ENCODE measurements around the gene TNRC18.

Gene TNRC18

DNA sequence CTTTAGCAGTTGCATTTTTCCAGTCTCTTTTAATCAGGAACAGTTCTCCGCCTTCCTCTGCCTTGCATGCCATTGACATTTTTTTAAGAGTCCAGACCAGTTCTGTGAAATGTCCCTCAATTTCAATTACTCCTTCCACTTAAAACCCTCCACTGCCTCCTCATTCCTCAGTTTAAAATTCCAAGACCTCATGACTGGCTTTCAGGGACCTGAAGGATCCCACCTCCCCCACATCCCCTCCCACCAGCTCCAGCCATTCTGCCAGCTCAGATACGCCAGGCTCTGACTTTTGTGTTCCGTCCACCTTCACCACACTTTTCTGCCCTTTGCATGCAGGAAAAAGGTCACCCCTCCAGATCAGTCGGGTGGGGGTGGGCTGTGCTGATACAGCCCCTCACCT lies 8.7 kb downstream of the TNRC18 start:
- no peak overlapping the region for H3K4me2 ChIP-seq (ENCODE audit: low read length)
- H3K9me3 ChIP-seq (replicated peaks; ENCODE audit: low read length) = no peaks in the 10 kb centered on the region
- H3K27me3 ChIP-seq (ENCODE audit: control insufficient read depth, insufficient read depth, low read length) = no peaks in the 10 kb centered on the region
- H3K36me3 ChIP-seq (ENCODE audit: insufficient read depth, low read length) = no peaks in the 10 kb centered on the region
- H3K9ac ChIP-seq (ENCODE audit: low read depth, low read length) = no peak overlapping the region
- H3K4me1 ChIP-seq (ENCODE audit: control insufficient read depth, insufficient read depth, low read length) = peaks cover 21% of the 10 kb centered on the region
- H3K4me3 ChIP-seq (ENCODE audit: low read length) = no peak overlapping the region

DNA sequence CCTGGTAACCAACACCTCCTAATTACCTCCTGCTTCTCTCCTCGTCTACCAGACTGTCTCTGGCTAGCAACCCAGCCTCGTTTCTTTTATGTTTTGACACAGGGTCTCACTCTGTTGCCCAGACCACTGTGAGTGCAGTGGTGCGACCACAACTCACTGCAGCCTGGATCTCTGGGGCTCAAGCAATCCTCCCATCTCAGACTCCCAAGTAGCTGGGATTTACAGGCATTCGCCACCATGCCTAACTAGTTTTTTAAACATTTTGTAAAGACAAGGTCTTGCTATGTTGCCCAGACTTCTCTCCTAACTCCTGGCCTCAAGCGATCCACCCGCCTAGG lies 10.2 kb downstream of the TNRC18 start:
- Histone ChIP-seq H3K4me3 (ENCODE audit: low read length) (no peak overlapping the region), H3K9me3 (replicated peaks; ENCODE audit: low read length) (no peaks in the 10 kb centered on the region), H3K36me3 (ENCODE audit: insufficient read depth, low read length) (no peaks in the 10 kb centered on the region), H3K27me3 (ENCODE audit: control insufficient read depth, insufficient read depth, low read length) (no peaks in the 10 kb centered on the region), H3K9ac (ENCODE audit: low read depth, low read length) (no peak overlapping the region), H3K4me1 (ENCODE audit: control insufficient read depth, insufficient read depth, low read length) (peaks cover 19% of the 10 kb centered on the region), H3K4me2 (ENCODE audit: low read length) (no peak overlapping the region)

DNA sequence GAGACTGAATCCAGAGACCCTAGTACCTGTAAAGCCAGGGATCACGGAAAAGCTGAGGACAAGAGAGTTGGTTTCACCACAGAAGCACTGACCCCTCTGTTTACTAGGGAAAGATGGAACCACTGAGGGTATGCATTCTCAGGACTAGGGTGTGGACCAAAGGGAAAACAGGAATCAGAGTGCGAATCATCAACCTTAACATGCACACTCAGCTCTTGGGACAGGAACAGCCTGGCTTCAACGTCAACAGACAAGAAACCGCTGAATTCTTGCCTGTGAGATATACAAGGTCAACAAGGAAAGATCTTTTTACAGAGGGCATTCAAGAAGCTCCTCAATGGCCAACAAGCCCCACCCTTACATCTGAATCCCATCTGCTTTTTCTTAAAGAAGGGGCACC lies 14.9 kb downstream of the TNRC18 start:
- no peaks in the 10 kb centered on the region for H3K27me3 ChIP-seq (ENCODE audit: control insufficient read depth, insufficient read depth, low read length)
- peaks cover 10% of the 10 kb centered on the region for H3K4me1 ChIP-seq (ENCODE audit: control insufficient read depth, insufficient read depth, low read length)
- no peak overlapping the region for H3K9ac ChIP-seq (ENCODE audit: low read depth, low read length)
- peak overlapping the region; percentile 3 for H3K4me2 ChIP-seq (ENCODE audit: low read length)
- no peaks in the 10 kb centered on the region for H3K9me3 ChIP-seq (replicated peaks; ENCODE audit: low read length)
- H3K36me3 ChIP-seq (ENCODE audit: insufficient read depth, low read length) = peaks cover 17% of the 10 kb centered on the region
- H3K4me3 ChIP-seq (ENCODE audit: low read length) = no peak overlapping the region

DNA sequence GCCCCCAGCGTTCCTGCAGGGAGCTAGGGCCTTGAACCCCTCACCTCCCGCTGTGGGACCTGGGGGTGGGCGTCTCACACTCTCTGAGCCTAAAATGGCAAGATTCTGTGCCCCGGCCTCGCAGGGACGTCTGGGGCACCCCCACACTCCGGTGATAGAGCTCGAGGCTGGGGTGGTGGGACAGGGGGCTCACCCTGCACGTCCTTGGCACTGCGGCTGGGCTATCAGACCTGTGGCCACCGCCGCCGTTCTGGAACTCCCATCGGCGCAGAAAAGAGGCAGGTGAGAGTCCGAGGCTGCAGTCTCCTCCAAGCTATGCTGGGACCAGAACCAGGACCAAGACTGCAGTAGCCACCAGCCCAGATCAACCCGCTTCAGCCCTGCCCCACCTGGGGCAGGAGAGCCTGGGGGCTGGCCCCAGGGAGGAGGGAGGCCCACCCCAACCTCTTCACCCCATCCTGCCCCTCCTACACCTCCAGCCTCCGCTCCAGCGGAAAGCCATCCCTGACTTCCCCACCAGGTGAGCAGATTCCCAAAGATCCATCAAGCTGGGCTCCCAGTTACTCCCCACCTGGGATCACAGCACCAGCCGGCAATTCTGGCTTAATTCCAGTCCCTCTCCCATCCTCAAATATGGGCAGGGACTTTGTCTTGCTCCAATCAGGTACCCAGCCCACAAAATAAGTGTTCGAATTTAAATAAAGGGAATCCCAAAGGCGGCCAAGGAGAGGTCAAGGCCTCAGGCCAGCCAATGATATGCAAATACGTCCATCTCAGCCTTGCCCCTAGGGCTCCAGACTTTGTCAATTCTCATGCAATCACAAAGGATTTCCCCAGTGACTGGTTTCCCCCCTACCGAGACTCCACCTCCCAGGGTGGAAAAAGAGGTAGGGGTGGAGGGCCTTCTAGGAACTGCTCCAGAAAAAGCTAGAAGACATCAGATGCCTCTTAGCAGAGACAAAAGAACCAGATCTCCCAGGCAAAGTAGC lies 16.4 kb downstream of the TNRC18 start:
- peaks cover 10% of the 10 kb centered on the region for H3K4me1 ChIP-seq (ENCODE audit: control insufficient read depth, insufficient read depth, low read length)
- H3K9ac ChIP-seq (ENCODE audit: low read depth, low read length) = no peak overlapping the region
- no peaks in the 10 kb centered on the region for H3K9me3 ChIP-seq (replicated peaks; ENCODE audit: low read length)
- no peak overlapping the region for H3K4me3 ChIP-seq (ENCODE audit: low read length)
- H3K36me3 ChIP-seq (ENCODE audit: insufficient read depth, low read length) = peaks cover 21% of the 10 kb centered on the region
- no peak overlapping the region for H3K4me2 ChIP-seq (ENCODE audit: low read length)
- H3K27me3 ChIP-seq (ENCODE audit: control insufficient read depth, insufficient read depth, low read length) = no peaks in the 10 kb centered on the region

DNA sequence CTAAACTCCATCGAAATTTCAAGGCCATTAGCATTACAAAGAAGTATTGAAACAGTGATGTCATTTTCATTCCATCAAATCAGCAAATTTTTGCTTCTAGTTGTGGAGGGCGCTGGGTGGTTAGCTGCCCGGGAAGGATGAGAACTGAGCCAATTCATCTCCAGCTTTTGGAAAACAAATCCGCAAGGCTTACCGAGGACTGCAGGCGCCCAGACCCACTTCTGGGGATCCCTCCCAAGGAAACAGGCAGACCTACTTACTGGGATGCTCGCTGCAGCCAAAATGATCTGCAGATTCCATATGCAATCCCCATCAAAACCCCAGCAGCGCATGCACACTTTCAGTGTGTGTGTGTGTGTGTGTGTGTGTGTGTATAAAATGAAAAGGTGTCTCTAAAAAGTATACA lies 19.2 kb downstream of the TNRC18 start:
- Histone ChIP-seq H3K4me3 (ENCODE audit: low read length) (no peak overlapping the region), H3K9me3 (replicated peaks; ENCODE audit: low read length) (no peaks in the 10 kb centered on the region), H3K4me1 (ENCODE audit: control insufficient read depth, insufficient read depth, low read length) (peaks cover 10% of the 10 kb centered on the region), H3K36me3 (ENCODE audit: insufficient read depth, low read length) (peaks cover 27% of the 10 kb centered on the region), H3K4me2 (ENCODE audit: low read length) (no peak overlapping the region), H3K27me3 (ENCODE audit: control insufficient read depth, insufficient read depth, low read length) (no peaks in the 10 kb centered on the region), H3K9ac (ENCODE audit: low read depth, low read length) (no peak overlapping the region)

DNA sequence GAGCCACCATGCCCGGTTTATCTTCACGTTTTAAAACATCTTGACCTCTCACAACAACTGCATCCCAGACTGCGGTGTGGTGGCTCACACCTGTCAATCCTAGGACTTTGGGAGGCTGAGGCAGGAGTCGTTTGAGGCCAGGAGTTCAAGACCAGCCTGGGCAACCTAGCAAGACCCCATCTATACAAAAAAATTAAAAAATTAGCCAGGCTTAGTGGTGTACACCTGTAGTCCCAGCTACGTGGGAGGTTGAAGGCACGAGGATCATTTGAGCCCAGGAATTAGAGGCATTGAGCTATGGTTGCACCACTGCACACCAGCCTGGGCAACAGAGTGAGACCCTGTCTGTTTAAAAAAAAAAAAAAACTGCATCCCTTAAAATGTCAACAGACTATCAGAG lies 20.2 kb downstream of the TNRC18 start:
- Histone ChIP-seq H3K27me3 (ENCODE audit: control insufficient read depth, insufficient read depth, low read length) (no peaks in the 10 kb centered on the region), H3K36me3 (ENCODE audit: insufficient read depth, low read length) (peaks cover 27% of the 10 kb centered on the region)

DNA sequence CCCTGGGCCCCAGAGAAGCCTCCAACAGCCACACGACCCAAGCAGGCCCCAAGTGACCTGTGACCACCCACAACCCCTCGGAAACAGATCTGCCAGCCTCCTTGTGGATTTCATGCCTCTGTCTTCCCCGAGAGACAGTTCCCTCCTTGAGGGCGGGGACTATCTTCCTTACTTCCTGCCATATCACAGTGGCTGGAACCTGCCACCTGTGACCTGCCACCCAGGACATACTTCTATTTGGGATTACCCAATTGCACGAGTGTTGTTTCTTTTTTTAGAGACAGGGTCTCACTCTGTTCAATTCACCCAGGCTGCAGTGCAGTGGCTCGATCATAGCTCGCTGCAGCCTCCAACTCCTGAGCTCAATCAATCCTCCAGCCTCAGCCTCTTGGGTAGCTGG lies 25.9 kb downstream of the TNRC18 start:
- peaks cover 13% of the 10 kb centered on the region for H3K4me1 ChIP-seq (ENCODE audit: control insufficient read depth, insufficient read depth, low read length)
- peak overlapping the region; percentile 22 for H3K4me2 ChIP-seq (ENCODE audit: low read length)
- H3K9ac ChIP-seq (ENCODE audit: low read depth, low read length) = peak overlapping the region; percentile 93
- no peaks in the 10 kb centered on the region for H3K9me3 ChIP-seq (replicated peaks; ENCODE audit: low read length)
- no peaks in the 10 kb centered on the region for H3K27me3 ChIP-seq (ENCODE audit: control insufficient read depth, insufficient read depth, low read length)
- H3K36me3 ChIP-seq (ENCODE audit: insufficient read depth, low read length) = peaks cover 27% of the 10 kb centered on the region
- no peak overlapping the region for H3K4me3 ChIP-seq (ENCODE audit: low read length)

More for the DNA sequence above, 20.2 kb downstream of the TNRC18 start:
- Histone ChIP-seq H3K9ac (ENCODE audit: low read depth, low read length) (no peak overlapping the region), H3K4me3 (ENCODE audit: low read length) (no peak overlapping the region), H3K9me3 (replicated peaks; ENCODE audit: low read length) (no peaks in the 10 kb centered on the region), H3K4me2 (ENCODE audit: low read length) (no peak overlapping the region), H3K4me1 (ENCODE audit: control insufficient read depth, insufficient read depth, low read length) (peaks cover under 1% of the 10 kb centered on the region)

DNA sequence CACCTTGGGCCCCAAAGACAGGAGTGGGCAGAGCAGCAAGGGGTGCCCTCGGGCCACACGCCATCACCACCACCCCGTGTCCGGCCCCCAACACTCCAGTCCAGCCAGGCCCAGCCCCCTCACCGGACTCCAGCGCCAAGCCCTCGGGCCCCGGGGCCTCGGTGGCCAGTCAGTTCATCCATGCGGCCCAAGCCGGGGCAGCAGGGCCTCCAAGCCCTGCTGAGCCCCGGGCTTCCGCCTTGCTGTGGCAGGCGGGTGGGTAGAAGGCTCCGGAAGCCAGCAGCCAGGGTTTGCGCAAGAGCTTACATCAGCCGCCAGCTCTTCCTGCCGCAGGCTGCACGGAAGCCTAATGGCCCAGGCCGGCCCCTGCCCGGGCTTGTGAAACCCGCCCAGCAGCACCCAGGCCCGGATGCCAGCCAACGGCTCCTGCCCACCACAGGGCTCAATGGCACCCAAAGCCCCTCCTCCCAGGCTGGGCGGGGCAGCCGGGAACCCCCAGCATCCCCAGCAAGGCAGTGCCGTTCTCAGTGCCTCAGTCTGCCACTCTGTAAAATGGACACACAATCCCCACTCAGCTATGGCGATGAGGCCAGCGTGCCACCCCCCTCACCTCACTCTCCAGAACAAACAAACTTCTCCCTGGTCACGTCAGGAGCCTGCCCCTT lies 26.5 kb downstream of the TNRC18 start:
- Histone ChIP-seq H3K9ac (ENCODE audit: low read depth, low read length) (peak overlapping the region; percentile 93), H3K4me3 (ENCODE audit: low read length) (peak overlapping the region; percentile 76), H3K36me3 (ENCODE audit: insufficient read depth, low read length) (peaks cover 31% of the 10 kb centered on the region), H3K4me2 (ENCODE audit: low read length) (peak overlapping the region; percentile 92), H3K27me3 (ENCODE audit: control insufficient read depth, insufficient read depth, low read length) (no peaks in the 10 kb centered on the region), H3K4me1 (ENCODE audit: control insufficient read depth, insufficient read depth, low read length) (peaks cover 13% of the 10 kb centered on the region), H3K9me3 (replicated peaks; ENCODE audit: low read length) (no peaks in the 10 kb centered on the region)

DNA sequence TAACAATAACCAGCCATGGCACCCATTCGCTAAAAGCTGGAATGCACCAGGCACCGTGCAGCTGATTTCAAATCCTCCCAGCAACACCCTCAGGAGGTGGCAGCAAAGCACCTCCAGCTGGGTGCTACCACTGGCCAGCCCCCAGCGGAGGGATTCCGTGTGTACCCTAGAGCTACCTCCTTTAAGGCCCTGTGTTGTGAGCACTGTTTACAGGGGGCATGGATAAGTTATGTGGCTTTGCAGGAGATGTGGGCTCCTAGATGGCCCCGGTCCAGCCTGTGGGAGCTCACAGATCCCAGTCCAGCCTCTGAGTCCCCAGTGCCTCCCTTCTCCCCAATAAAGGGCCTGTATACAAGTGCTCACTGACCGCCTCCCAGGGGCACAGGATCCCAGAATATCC lies 27.1 kb downstream of the TNRC18 start:
- H3K4me3 ChIP-seq (ENCODE audit: low read length) = peak overlapping the region; percentile 76
- peak overlapping the region; percentile 92 for H3K4me2 ChIP-seq (ENCODE audit: low read length)
- no peaks in the 10 kb centered on the region for H3K9me3 ChIP-seq (replicated peaks; ENCODE audit: low read length)
- H3K4me1 ChIP-seq (ENCODE audit: control insufficient read depth, insufficient read depth, low read length) = peaks cover 13% of the 10 kb centered on the region
- H3K27me3 ChIP-seq (ENCODE audit: control insufficient read depth, insufficient read depth, low read length) = no peaks in the 10 kb centered on the region
- H3K36me3 ChIP-seq (ENCODE audit: insufficient read depth, low read length) = peaks cover 34% of the 10 kb centered on the region
- H3K9ac ChIP-seq (ENCODE audit: low read depth, low read length) = peak overlapping the region; percentile 93

DNA sequence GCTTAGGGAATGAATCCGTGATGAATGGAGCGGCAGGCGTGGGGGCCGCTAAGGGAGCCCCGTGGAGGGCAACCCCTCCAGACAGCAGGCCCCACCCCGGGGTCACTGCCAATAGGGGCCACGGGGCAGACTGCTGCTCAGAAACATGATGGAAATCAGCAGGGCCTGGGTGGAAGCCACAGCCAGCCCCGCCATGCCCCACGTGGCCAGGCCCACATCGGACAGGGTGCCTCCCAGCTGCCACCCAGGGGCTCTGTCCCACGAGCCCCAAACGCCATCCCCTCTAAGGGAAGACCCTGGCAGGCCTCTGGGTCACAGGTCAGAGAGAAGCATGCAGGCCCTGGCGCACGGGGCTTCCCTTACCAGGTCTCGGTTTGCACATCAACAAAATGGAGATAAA lies 28.4 kb downstream of the TNRC18 start:
- H3K27me3 ChIP-seq (ENCODE audit: control insufficient read depth, insufficient read depth, low read length) = no peaks in the 10 kb centered on the region
- H3K4me1 ChIP-seq (ENCODE audit: control insufficient read depth, insufficient read depth, low read length) = peaks cover 13% of the 10 kb centered on the region
- H3K4me2 ChIP-seq (ENCODE audit: low read length) = peak overlapping the region; percentile 54
- H3K36me3 ChIP-seq (ENCODE audit: insufficient read depth, low read length) = peaks cover 41% of the 10 kb centered on the region
- H3K9ac ChIP-seq (ENCODE audit: low read depth, low read length) = peak overlapping the region; percentile 45
- H3K9me3 ChIP-seq (replicated peaks; ENCODE audit: low read length) = no peaks in the 10 kb centered on the region
- H3K4me3 ChIP-seq (ENCODE audit: low read length) = no peak overlapping the region

DNA sequence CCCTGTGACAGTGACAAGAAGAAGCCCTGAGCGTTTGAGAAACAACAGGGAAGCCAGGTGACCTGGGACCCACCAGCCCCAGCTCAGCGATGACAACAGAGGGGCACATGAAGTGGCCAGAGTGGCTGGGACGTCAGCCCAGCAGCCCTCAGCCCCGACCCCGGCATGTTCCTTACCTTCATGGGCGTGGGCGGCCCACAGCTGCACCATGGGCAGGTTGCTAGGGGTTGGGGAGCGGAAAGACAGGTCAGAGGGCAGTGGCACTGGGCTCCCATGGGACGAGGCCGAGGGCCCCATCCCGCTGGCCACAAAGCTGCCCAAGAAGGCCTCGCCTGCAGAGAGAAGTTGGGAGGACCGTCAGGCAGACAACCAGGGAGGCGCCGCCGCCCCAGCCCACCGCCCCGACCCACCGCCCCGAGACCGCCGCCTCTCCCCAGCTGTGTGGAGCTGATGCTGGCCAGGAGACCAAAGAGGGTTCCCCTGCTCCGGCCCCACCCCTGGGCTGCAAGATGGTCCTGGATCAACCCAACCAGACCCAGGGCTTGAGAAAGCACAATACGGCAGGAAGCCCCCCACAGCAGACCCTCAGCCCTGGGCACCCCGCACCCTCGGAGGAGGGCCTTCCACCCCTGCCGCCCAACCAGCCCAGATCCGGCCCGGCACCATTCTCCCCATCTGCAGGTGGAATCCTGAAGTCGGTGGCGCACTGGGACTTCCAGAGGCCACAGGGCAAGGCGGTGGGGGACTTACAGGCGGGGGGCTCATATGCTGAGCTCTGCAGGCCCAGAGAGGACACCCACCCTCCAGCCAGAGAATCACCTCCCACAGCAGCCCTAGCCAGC lies 29.1 kb downstream of the TNRC18 start:
- Histone ChIP-seq H3K4me1 (ENCODE audit: control insufficient read depth, insufficient read depth, low read length) (peaks cover 13% of the 10 kb centered on the region), H3K4me2 (ENCODE audit: low read length) (peak overlapping the region; percentile 54), H3K4me3 (ENCODE audit: low read length) (no peak overlapping the region), H3K36me3 (ENCODE audit: insufficient read depth, low read length) (peaks cover 45% of the 10 kb centered on the region), H3K27me3 (ENCODE audit: control insufficient read depth, insufficient read depth, low read length) (no peaks in the 10 kb centered on the region), H3K9ac (ENCODE audit: low read depth, low read length) (peak overlapping the region; percentile 45), H3K9me3 (replicated peaks; ENCODE audit: low read length) (no peaks in the 10 kb centered on the region)

All from skeletal muscle satellite cell (primary cell).